ENCODE results near the gene TMC2. TPM values are rescaled to one million over a fixed set of nuclear protein-coding genes. Genes with fewer than 3 reads are reported as not detected.
"Not testable (repeated sequence)": the region's sequence is repeated elsewhere in the genome, so short reads cannot be mapped to it uniquely, and the experiment has no call there.

The TMC2 gene
- not detected for polyA plus RNA-seq (2013, experiment 1 of 2)
- 0.01 TPM for polyA plus RNA-seq (2013, experiment 2 of 2)

GRCh38 chr20:2536560-2536986, at the start of gene TMC2:
Gene TMC2, plus strand, starts transcription at chr20:2536573. Its CDS starts 49 bp downstream, at chr20:2536622.
- Histone ChIP-seq H4K8ac (ENCODE audit: low read depth, low read length) (no peak within 1 kb of the TSS), H3K79me2 (ENCODE audit: control insufficient read depth, insufficient read depth, low read length) (no peaks in the 10 kb centered on the region), H3K18ac (ENCODE audit: low read length) (no peak within 1 kb of the TSS), H3K9ac (ENCODE audit: low read length) (no peak within 1 kb of the TSS), H3K4ac (ENCODE audit: low read depth, low read length) (no peak within 1 kb of the TSS), H3K79me1 (ENCODE audit: low read length) (no peaks in the 10 kb centered on the region), H3K4me1 (ENCODE audit: control insufficient read depth, low read depth, low read length) (peaks cover 3% of the 10 kb centered on the region), H3K27me3 (ENCODE audit: insufficient read depth, low read length, poor library complexity) (no peaks in the 10 kb centered on the region), H4K5ac (ENCODE audit: low read length) (no peak within 1 kb of the TSS), H3K36me3 (ENCODE audit: control insufficient read depth, insufficient read depth, low read length) (no peaks in the 10 kb centered on the region), H3K4me3 (ENCODE audit: low read length) (no peak within 1 kb of the TSS), H2AK5ac (ENCODE audit: low read length) (no peak within 1 kb of the TSS), H2BK15ac (replicated peaks; ENCODE audit: low read depth) (no peak within 1 kb of the TSS), H3K4me2 (ENCODE audit: low read length) (no peak within 1 kb of the TSS), H3K27ac (ENCODE audit: low read depth, low read length) (no peak within 1 kb of the TSS), H3K56ac (ENCODE audit: low read length) (no peak within 1 kb of the TSS), H2BK5ac (ENCODE audit: low read length) (no peak within 1 kb of the TSS), H3K23ac (ENCODE audit: low read length) (no peak within 1 kb of the TSS), H2BK120ac (ENCODE audit: low read depth, low read length) (no peak within 1 kb of the TSS)
- no peak for DNase-seq
- no CpG with 5 or more reads among the region's 13 CpGs for WGBS (ENCODE audit: extremely low coverage, insufficient coverage, low lambda C conversion rate)

GRCh38 chr20:2502808-2503384, 33.5 kb upstream of the TMC2 start:
- not testable (repeated sequence) for H3K23ac ChIP-seq (ENCODE audit: low read length); H3K4me1 ChIP-seq (ENCODE audit: control insufficient read depth, low read depth, low read length); H2AK5ac ChIP-seq (ENCODE audit: low read length); H2BK120ac ChIP-seq (ENCODE audit: low read depth, low read length); H3K27ac ChIP-seq (ENCODE audit: low read depth, low read length); H3K27me3 ChIP-seq (ENCODE audit: insufficient read depth, low read length, poor library complexity); H2BK15ac ChIP-seq (replicated peaks; ENCODE audit: low read depth); H3K4me3 ChIP-seq (ENCODE audit: low read length); H3K4ac ChIP-seq (ENCODE audit: low read depth, low read length); H3K79me2 ChIP-seq (ENCODE audit: control insufficient read depth, insufficient read depth, low read length); H4K8ac ChIP-seq (ENCODE audit: low read depth, low read length); H4K5ac ChIP-seq (ENCODE audit: low read length); H2BK5ac ChIP-seq (ENCODE audit: low read length); DNase-seq; H3K9ac ChIP-seq (ENCODE audit: low read length); H3K36me3 ChIP-seq (ENCODE audit: control insufficient read depth, insufficient read depth, low read length); H3K18ac ChIP-seq (ENCODE audit: low read length); H3K79me1 ChIP-seq (ENCODE audit: low read length); H3K4me2 ChIP-seq (ENCODE audit: low read length); H3K56ac ChIP-seq (ENCODE audit: low read length)
- WGBS (ENCODE audit: extremely low coverage, insufficient coverage, low lambda C conversion rate): no CpG with 5 or more reads among the region's 2 CpGs

- not testable (repeated sequence) for H3K4me1 ChIP-seq (ENCODE audit: control insufficient read depth, low read depth, low read length); H2BK5ac ChIP-seq (ENCODE audit: low read length); H3K4ac ChIP-seq (ENCODE audit: low read depth, low read length); H3K18ac ChIP-seq (ENCODE audit: low read length); H3K27ac ChIP-seq (ENCODE audit: low read depth, low read length); H3K79me1 ChIP-seq (ENCODE audit: low read length); H3K4me3 ChIP-seq (ENCODE audit: low read length); H3K36me3 ChIP-seq (ENCODE audit: control insufficient read depth, insufficient read depth, low read length); H4K8ac ChIP-seq (ENCODE audit: low read depth, low read length); H2BK15ac ChIP-seq (replicated peaks; ENCODE audit: low read depth); H3K9ac ChIP-seq (ENCODE audit: low read length); DNase-seq; H2AK5ac ChIP-seq (ENCODE audit: low read length); H3K79me2 ChIP-seq (ENCODE audit: control insufficient read depth, insufficient read depth, low read length); H3K23ac ChIP-seq (ENCODE audit: low read length); H3K4me2 ChIP-seq (ENCODE audit: low read length); H4K5ac ChIP-seq (ENCODE audit: low read length); H3K27me3 ChIP-seq (ENCODE audit: insufficient read depth, low read length, poor library complexity); H3K56ac ChIP-seq (ENCODE audit: low read length); H2BK120ac ChIP-seq (ENCODE audit: low read depth, low read length)
- no CpG with 5 or more reads among the region's 2 CpGs for WGBS (ENCODE audit: extremely low coverage, insufficient coverage, low lambda C conversion rate)
Observed at GRCh38 chr20:2504803-2505202, 31.6 kb upstream of the TMC2 start.

- WGBS (ENCODE audit: extremely low coverage, insufficient coverage, low lambda C conversion rate): no CpG with 5 or more reads among the region's 5 CpGs
- H3K27ac ChIP-seq (ENCODE audit: low read depth, low read length); H3K4ac ChIP-seq (ENCODE audit: low read depth, low read length): not testable (repeated sequence)
Observed at GRCh38 chr20:2506426-2506825, 29.9 kb upstream of the TMC2 start.

GRCh38 chr20:2507464-2507863, 28.9 kb upstream of the TMC2 start:
- H3K27ac ChIP-seq (ENCODE audit: low read depth, low read length): no peak overlapping the region
- no peak overlapping the region for H3K9ac ChIP-seq (ENCODE audit: low read length)
- no peak overlapping the region for H4K5ac ChIP-seq (ENCODE audit: low read length)
- peaks cover 8% of the 10 kb centered on the region for H3K4me1 ChIP-seq (ENCODE audit: control insufficient read depth, low read depth, low read length)
- WGBS (ENCODE audit: extremely low coverage, insufficient coverage, low lambda C conversion rate): no CpG with 5 or more reads among the region's 5 CpGs
- no peak overlapping the region for H3K4me3 ChIP-seq (ENCODE audit: low read length)
- no peak overlapping the region for H2BK15ac ChIP-seq (replicated peaks; ENCODE audit: low read depth)
- H3K56ac ChIP-seq (ENCODE audit: low read length): no peak overlapping the region
- peaks cover 4% of the 10 kb centered on the region for H3K27me3 ChIP-seq (ENCODE audit: insufficient read depth, low read length, poor library complexity)
- H2BK5ac ChIP-seq (ENCODE audit: low read length): no peak overlapping the region
- H4K8ac ChIP-seq (ENCODE audit: low read depth, low read length): no peak overlapping the region
- peaks cover 1% of the 10 kb centered on the region for H3K79me1 ChIP-seq (ENCODE audit: low read length)
- H2AK5ac ChIP-seq (ENCODE audit: low read length): no peak overlapping the region
- H2BK120ac ChIP-seq (ENCODE audit: low read depth, low read length): no peak overlapping the region
- no peak overlapping the region for H3K18ac ChIP-seq (ENCODE audit: low read length)
- H3K23ac ChIP-seq (ENCODE audit: low read length): no peak overlapping the region
- no peak overlapping the region for H3K4ac ChIP-seq (ENCODE audit: low read depth, low read length)
- no peak for DNase-seq
- H3K79me2 ChIP-seq (ENCODE audit: control insufficient read depth, insufficient read depth, low read length): no peaks in the 10 kb centered on the region
- no peak overlapping the region for H3K4me2 ChIP-seq (ENCODE audit: low read length)
- H3K36me3 ChIP-seq (ENCODE audit: control insufficient read depth, insufficient read depth, low read length): no peaks in the 10 kb centered on the region

More at GRCh38 chr20:2506426-2506825, 29.9 kb upstream of the TMC2 start:
- not testable (repeated sequence) for H3K79me1 ChIP-seq (ENCODE audit: low read length); H2BK120ac ChIP-seq (ENCODE audit: low read depth, low read length); H3K4me2 ChIP-seq (ENCODE audit: low read length); H4K5ac ChIP-seq (ENCODE audit: low read length); H4K8ac ChIP-seq (ENCODE audit: low read depth, low read length); H3K23ac ChIP-seq (ENCODE audit: low read length); H3K27me3 ChIP-seq (ENCODE audit: insufficient read depth, low read length, poor library complexity); H3K36me3 ChIP-seq (ENCODE audit: control insufficient read depth, insufficient read depth, low read length); H3K18ac ChIP-seq (ENCODE audit: low read length); H2AK5ac ChIP-seq (ENCODE audit: low read length); H3K79me2 ChIP-seq (ENCODE audit: control insufficient read depth, insufficient read depth, low read length); DNase-seq; H3K4me3 ChIP-seq (ENCODE audit: low read length); H2BK15ac ChIP-seq (replicated peaks; ENCODE audit: low read depth); H3K4me1 ChIP-seq (ENCODE audit: control insufficient read depth, low read depth, low read length); H3K9ac ChIP-seq (ENCODE audit: low read length); H3K56ac ChIP-seq (ENCODE audit: low read length); H2BK5ac ChIP-seq (ENCODE audit: low read length)

Measured in mesendoderm (in vitro differentiated cells).